HG02852 (cell line): ENCODE data around the gene SSC5D.

ENCODE experiments used
- ATAC-seq: cut with Tn5 transposase; IDR thresholded peaks from one replicate; pipeline ENCODE4 v1.9.1; 2021; ENCODE audit warnings: mild to moderate bottlenecking, moderate library complexity; ENCODE audit not compliant: unreplicated experiment

The SSC5D gene

DNA sequence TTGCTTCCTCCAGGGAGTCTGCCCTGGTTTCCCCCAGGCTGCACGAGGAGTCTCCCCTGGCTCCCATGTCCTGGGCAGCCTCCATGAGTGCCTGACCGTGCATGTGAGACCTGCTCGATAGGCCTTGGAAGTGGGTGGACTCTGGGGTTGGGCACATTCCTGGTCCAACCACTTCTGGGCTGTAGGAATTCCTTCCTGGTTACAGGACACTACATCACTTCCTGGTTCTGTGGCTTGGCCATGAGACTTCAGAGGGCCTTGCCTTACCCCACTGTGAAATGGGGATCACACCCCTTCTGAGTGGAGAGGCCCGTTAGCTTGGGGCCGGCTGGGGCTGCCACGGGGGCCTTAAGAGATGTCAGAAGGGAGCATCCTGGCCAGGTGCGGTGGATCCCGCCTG, 15.8 kb upstream of the SSC5D start:
- no peak for ATAC-seq

DNA sequence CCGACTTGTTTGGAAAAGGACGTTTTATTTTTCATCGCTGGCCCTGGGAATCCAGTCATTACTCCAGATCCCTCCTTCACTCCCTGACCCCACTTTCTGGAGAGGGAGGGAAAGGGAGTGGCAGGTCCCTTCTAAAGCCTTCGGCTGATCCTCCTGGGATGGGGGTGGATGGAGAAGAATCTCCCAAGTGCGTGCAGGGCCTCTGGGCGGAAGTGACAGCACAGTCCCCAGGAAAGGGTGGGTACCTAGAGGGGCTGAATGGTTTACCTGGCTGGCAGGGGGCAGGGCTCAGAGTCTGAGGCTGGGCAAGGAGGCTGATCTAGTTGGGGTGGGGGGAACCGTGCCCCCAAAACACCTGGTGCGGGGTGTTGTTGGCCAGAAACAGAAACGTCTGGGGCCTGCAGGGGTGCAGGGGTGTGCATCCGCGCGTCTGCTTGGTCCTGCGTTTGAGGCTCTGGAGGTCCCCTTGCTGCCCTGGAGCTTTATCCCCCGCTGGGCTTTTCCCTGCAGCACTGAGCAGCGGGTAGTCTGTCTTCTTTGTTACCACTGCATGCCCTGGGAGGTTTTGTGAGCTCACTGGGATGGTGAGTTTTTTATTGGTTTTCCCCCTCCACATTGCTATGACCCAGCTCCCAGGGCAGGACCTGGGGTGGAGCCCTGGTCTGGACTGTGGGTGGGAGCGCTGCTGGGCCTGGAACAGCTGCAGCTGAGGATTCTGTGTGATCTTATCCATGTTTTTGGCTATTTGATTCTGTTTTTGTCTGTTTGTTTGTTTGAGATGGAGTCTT, 14.8 kb upstream of the SSC5D start:
- ATAC-seq: no peak

DNA sequence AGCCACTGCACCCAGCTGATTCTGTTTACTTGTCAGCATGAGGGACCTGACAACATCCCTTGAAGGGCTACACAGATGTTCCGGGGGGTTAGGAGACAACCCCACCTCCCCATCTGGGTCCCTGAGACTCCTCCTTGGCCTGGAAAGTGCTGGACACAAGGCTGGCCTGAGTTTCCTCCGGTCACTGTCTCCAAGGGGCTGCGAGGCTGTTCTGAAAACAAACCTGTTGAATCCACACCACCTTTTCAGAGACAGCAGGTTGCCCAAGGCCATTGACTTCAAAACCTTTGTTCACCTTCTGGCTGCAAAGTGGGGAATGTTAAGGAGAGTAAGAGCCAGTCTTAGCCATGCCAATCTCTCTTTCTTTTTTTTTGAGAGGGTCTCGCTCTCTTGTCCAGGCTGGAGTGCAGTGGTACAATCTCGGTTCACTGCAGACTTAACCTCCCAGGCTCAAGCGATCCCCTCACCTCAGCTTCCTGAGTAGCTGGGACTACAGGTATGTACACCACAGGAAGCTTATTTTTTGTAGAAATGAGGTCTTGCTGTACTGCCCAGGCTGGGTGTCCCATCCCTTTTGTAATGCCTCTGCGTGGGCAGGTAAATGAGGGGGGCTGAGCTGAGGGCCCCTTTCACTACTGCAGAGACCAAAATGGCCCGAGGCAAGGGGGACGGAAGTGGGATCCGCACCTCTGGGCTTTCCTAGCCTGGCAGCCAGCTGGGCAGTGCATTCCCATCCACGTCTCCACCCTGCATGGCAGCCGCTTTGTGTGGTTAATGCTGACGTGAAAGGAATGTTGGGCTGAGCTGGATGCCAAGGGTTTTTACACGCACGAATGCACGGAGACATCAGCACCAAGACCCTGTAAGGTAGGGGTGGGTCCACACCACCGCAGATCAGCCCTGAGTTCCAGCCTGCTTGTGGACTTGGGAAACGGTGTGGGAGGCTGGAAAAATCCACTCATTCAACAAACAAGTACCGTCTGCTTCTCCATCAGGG, 13.7 kb upstream of the SSC5D start:
- no peak for ATAC-seq

DNA sequence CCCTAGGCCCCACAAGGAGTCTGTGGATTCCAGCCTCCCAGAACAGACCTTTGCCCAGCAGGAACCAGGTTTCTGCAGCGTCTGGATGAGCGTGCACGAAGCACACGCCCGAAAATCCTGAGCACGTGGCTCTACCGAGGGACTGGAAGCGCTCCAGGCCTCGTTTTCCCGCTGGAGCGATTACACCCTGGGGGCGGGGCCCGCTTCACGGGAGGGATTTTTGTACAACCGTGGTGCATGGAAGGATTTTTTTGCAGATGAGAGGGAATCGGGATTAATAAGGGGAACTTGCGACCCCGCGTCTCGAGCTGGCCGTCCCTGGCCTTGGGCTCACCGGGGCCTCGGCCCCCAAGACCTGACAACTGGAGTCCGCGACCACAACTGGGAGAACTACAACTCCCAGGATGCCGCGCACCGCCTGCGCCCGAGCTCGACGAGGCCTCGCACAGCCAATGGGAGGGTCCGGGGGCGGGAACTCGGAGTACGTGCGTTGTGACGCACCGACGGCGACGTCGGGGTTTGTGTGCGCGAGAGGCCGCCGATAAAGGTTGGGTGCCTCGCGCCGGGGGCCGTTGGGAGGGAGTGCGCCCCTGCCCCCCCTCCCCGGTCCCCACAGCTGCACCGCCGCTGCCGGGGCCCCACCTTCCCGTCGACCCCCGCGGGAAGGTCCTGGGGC, 12.0 kb upstream of the SSC5D start, which contains the start of gene ZNF628:
Gene ZNF628, plus strand, starts transcription at position 518 of the 676 bp plus-strand sequence. CDS start 3,294 bp downstream, outside the sequence.
- peak; percentile 86 for ATAC-seq

DNA sequence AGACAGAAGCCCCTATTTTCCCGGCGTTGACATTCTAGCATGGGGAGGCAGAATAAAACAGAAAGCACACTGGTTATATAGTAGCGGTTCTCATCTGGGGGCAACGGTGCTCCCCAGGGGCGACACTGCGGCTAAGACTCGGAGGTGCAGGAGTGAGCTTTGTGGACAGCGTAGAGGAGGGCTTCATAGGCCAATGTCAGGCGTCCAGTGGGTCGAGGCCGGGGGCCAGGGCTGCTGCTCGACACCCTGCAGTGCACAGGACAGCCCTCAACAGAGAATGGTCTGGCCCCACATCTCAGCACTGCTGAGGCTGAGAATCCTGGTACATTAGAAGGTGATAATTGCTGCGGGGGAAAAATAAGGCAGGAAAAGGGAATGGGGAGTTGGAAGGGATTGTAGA, 10.3 kb upstream of the SSC5D start:
- ATAC-seq: no peak

DNA sequence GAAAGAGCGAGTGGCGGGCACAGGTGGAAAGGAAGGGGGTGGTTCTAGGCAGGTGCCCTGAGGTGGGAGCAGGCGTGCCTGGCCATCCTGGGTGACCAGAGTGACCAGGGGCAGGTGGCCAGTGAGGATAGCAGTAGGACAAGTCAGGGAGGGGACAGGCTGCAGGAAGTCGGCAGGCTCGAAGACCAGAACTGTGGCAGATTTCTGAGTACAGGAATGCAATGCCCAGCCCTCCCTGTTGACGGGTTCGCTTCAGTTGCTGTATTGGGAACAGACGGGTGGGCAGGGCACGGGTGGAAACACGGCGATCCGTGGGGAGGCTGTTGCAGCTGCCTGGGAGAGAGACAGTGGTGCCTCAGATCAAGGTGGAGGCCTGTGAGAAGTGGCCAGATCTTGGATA, 9.9 kb upstream of the SSC5D start:
- no peak for ATAC-seq

DNA sequence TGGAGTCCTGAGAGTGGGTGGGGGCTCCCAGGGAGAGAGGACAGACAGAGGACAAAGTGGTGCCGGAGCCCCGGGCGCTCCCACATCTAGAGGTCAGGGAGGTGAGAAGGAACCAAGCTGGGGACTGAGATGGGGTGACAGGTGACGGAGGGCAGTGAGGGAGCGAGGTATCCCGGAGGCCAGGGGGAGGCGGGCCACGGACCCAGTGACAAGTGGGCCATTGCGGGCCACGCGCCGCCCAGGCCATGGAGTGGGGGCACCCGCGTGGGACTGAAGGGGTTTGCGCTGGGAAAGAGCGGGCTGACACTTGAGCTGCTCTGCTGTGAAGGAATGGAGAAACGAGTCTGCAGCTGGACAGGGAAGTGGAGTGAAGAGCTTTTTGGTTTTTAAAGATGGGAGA, 9.2 kb upstream of the SSC5D start:
- no peak for ATAC-seq

DNA sequence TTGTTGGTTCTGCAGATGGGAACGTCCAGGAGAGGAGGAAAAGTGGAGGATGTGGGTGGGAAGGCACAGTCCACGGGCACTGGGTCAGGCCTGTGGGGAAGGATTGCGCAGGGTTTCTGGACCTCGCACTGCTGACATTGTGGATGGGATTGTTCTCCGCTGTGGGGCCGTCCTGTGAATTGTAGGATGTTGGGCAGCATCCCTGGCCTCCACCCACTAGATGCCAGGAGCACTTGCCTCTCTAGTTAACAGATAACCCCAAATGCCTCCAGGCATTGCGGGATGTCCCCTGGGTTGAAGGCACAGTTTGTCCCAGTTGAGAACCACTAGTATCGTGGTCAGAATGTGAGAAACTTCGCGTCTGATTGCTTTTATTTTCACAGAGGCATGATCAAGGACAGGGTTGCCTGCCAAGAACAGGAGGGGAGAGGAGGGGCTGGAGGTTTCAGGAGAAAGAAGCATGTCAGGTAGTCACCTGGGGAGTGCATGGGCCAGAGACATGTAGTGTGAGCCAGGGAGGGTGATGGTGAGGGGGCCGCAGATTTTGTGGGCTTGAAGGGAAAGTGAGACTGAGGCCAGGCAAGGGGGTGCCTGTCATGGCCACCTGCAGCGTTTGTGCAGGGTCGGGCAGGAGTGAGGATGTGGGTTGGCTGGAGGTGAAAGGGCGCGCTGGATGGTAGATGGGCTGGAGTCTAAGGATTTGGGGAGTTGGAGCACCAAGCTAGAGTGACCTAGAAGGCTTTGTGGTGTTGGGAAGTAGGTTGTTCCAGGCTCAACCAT, 8.6 kb upstream of the SSC5D start:
- no peak for ATAC-seq

DNA sequence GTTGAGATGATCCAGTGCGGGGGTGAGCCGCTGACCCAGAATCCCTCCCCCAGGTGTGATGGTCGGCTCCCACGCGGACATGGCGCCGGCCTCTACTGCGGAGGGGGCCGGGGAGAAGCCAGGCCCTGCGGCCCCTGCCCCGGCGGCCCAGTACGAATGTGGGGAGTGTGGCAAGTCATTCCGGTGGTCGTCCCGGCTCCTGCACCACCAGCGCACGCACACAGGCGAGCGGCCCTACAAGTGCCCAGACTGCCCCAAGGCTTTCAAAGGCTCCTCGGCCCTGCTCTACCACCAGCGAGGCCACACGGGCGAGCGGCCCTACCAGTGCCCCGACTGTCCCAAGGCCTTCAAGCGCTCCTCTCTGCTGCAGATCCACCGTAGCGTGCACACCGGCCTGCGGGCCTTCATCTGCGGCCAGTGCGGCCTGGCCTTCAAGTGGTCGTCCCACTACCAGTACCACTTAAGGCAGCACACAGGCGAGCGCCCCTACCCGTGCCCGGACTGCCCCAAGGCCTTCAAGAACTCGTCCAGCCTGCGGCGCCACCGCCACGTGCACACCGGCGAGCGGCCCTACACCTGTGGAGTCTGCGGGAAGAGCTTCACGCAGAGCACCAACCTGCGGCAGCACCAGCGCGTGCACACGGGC, 7.0 kb upstream of the SSC5D start:
- no peak for ATAC-seq

DNA sequence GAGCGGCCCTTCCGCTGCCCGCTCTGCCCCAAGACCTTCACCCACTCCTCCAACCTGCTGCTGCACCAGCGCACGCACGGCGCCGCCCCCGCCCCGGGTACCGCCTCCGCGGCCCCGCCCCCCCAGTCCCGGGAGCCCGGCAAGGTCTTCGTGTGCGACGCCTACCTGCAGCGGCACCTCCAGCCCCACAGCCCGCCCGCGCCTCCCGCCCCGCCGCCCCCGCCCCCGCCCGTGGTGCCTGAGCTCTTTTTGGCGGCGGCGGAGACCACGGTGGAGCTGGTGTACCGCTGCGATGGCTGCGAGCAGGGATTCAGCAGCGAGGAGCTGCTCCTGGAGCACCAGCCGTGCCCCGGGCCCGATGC, 6.5 kb upstream of the SSC5D start:
- ATAC-seq: no peak

DNA sequence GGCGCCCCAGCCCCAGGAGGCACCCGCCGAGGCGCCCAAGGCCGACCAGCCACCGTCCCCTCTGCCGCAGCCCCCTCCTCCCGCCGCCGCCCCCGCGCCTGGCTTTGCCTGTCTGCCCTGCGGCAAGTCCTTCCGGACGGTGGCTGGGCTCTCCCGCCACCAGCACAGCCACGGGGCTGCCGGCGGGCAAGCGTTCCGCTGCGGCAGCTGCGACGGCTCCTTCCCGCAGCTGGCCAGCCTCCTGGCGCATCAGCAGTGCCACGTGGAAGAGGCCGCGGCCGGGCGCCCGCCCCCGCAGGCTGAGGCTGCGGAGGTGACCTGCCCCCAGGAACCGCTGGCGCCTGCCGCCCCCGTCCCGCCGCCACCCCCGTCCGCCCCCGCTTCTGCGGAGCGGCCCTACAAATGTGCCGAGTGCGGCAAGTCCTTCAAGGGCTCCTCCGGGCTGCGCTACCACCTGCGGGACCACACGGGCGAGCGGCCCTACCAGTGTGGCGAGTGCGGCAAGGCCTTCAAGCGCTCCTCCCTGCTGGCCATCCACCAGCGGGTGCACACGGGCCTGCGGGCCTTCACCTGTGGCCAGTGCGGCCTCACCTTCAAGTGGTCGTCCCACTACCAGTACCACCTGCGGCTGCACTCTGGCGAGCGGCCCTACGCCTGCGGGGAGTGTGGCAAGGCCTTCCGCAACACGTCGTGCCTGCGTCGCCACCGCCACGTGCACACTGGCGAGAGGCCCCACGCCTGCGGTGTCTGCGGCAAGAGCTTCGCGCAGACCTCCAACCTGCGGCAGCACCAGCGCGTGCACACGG, 5.9 kb upstream of the SSC5D start:
- ATAC-seq: no peak

DNA sequence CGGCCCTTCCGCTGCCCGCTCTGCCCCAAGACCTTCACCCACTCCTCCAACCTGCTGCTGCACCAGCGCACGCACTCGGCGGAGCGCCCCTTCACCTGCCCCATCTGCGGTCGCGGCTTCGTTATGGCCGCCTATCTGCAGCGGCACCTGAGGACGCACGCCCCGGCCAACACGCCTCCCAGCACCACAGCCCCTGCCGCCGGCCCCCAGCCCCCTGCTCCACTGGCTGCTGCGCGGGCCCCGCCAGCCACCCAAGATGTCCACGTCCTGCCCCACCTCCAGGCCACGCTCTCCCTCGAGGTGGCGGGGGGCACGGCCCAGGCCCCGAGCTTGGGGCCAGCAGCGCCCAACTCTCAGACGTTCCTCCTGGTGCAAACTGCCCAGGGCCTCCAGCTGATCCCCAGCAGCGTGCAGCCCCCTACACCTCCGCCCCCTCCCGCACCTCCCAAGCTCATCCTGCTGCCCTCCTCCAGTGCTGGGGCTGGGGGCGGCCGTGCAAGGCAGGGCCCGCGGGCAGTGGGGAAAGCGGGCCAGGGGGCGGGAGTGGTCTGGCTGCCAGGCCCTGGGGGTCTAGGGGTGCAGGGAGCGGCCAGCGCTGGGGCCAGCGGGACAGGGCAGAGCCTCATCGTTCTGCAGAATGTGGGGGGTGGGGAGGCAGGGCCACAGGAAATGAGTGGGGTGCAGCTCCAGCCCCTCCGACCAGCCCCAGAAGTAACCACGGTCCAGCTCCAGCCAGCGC, 5.1 kb upstream of the SSC5D start:
- ATAC-seq: no peak

DNA sequence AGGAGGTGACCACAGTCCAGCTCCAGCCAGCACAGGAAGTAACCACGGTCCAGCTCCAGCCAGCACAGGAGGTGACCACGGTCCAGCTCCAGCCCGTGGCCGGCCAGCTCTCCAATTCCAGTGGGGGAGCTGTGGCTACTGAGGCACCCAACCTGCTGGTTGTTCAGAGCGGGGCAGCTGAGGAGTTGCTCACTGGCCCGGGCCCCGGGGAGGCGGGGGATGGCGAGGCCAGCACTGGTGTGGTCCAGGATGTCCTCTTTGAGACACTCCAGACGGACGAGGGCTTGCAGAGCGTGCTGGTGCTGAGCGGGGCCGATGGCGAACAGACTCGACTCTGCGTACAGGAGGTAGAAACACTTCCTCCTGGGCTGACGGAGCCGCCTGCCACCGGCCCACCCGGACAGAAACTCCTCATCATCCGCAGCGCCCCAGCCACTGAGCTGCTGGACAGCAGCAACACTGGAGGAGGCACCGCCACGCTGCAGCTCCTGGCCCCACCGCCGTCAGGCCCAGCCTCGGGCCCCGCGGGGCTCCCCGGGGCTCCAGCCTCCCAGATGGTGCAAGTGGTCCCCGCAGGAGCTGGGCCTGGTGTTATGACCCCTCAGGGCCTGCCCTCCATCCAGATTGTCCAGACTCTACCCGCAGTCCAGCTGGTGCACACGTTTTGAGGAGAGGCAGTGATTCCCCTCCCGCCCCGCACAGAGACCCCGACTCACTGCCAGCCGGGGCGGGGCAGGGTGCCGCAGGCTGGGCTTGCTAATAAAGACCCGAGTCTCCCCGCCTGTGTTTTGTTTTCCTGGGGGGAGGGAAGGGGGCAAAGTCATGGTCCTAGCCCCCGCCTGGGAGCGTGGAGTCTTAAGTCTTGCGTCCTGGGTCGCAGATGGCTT, 4.3 kb upstream of the SSC5D start:
- ATAC-seq: no peak

DNA sequence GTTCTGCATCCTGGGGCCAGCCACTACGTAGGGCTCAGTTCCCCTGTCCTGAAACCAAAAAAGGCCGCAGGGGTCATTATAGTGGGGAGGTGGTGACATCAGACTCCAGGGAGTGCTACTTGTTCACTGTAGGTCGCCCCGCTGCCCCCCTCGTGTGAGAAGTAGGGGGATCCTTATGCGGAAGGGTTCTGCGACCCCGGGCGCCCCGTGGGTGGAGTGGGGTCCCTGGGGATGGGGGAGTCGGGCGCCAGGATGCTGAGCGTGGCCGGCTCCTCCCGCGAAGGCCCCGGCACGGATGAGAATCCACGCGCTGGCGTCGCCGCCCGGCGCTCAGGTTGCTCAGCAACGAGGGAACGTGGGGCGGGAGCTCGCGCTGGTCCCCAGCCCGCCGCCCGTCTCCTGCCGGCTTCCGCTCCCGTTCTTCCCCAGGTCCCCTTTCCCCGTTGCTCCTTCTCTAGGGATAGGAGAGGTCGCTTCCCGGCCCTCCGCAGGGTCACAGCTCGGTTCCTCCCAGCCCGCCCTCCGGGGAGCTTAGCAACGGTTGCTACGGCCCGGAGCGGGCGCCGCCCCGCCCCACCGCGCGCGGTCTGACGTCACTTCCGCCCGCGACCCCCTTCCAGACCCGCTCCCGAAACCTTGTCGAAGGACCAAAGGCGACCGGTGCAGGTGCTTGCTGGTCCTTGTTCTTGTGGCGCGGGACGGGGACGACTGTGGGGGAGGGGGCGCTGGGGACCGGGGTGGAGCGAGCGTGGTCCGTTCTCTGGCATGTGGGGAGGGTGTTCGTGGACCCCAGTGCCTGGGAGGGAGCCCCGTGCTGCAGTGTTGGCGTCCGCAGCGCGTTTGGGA, 3.4 kb upstream of the SSC5D start, which contains the start of gene NAT14:
Gene NAT14, plus strand, starts transcription at position 596 of the 846 bp plus-strand sequence. CDS start 521 bp downstream, outside the sequence.
- ATAC-seq: no peak

DNA sequence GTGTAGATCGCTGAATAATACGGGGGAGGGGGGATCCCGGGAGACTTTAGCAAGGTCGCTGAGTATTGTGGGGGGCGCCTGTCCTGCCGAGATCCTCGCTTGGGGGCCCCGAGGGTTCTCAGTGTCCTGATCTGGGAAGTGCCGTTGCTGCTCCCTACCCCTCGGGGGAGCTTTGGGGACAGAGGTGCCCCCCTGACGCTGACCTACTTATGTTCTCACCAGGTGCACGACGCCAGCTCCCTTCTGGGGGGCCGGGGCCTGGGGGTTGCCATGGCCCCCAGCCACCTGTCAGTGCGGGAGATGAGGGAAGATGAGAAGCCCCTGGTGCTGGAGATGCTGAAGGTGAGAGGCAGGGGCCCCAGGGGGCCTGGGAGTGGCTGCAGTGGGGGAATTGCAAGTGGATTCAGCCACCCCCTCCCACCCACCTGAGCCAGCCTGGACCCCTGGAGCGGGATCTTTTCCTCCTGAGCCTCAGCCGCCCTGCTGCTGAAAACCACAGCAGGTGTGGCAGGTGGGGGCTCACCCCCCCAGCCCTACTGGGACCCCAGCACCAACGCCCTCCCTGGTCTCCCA, 2.7 kb upstream of the SSC5D start:
- ATAC-seq: no peak
